ENCODE measurements around the gene SBF1. TPM values are rescaled to one million over a fixed set of nuclear protein-coding genes. Genes with fewer than 3 reads are reported as not detected.

Gene SBF1
- polyA plus RNA-seq, 1 donor from 2014 or later, result 58.9 TPM

DNA sequence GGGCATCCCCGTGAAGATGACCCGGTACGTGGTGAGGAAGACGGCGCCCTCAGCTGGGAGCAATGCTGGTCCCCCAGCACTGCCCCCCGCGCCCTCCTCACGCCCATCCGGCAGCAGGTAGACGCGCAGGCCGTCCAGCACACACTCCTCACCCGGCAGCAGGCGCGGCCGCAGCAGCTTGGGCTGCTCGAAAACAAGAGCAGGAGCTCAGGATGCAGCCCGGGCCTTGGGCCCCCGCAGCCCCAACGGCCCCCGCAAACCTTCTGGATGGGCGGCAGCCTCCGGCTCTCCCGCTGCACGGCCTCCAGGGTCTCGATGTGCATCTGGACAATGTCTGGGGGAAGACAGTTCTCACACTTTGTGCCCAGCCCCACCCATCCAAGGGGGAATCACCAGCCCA, 13.3 kb downstream of the SBF1 start:
- Histone ChIP-seq H2AFZ (ENCODE audit: low read depth, low read length) (no peak overlapping the region), H3K4me2 (ENCODE audit: low read length) (no peak overlapping the region), H3K36me3 (ENCODE audit: insufficient read depth, low read length) (no peaks in the 10 kb centered on the region), H3K9me2 (ENCODE audit: insufficient read depth, low read length) (no peaks in the 10 kb centered on the region), H3K27ac (ENCODE audit: low read length) (no peak overlapping the region), H3K9me3 (ENCODE audit: low read length) (no peaks in the 10 kb centered on the region), H4K20me1 (ENCODE audit: insufficient read depth) (no peaks in the 10 kb centered on the region), H3K79me2 (replicated peaks; ENCODE audit: insufficient read depth, low read length) (no peaks in the 10 kb centered on the region), H3K9ac (ENCODE audit: low read length) (no peak overlapping the region), H3K27me3 (ENCODE audit: insufficient read depth, low read depth, low read length) (no peaks in the 10 kb centered on the region), H3K4me3 (ENCODE audit: low read length) (no peak overlapping the region), H3F3A (ENCODE audit: insufficient read depth, low read length, poor library complexity, severe bottlenecking) (no peaks in the 10 kb centered on the region)
- TF ChIP-seq, protein P1, sequence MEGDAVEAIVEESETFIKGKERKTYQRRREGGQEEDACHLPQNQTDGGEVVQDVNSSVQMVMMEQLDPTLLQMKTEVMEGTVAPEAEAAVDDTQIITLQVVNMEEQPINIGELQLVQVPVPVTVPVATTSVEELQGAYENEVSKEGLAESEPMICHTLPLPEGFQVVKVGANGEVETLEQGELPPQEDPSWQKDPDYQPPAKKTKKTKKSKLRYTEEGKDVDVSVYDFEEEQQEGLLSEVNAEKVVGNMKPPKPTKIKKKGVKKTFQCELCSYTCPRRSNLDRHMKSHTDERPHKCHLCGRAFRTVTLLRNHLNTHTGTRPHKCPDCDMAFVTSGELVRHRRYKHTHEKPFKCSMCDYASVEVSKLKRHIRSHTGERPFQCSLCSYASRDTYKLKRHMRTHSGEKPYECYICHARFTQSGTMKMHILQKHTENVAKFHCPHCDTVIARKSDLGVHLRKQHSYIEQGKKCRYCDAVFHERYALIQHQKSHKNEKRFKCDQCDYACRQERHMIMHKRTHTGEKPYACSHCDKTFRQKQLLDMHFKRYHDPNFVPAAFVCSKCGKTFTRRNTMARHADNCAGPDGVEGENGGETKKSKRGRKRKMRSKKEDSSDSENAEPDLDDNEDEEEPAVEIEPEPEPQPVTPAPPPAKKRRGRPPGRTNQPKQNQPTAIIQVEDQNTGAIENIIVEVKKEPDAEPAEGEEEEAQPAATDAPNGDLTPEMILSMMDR (IDR thresholded peaks at IDR 0.05; ENCODE audit: poor library complexity, severe bottlenecking), result no peak
- no peak for TF ChIP-seq MXI1 (conservative IDR thresholded peaks at IDR 0.05; ENCODE audit: poor library complexity, severe bottlenecking)

DNA sequence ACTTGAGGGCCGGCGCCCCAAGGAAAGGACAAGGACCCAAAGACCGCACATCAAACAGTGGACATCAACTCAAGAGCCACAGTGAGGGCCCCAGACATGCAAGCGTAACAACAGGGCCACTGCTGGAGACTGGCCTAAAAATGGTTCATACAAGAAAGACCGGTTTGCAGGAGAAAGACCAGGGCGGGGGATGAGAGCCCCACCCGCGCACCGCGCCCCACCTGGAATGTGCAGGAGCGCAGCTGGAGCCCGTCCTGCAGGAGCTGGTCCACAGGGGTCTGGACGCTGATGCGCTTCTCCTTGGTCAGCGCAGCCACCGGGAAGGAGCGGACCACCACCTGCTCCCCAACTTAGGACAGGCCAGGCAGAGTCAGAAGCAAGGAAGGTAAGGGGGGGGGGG, 13.9 kb downstream of the SBF1 start:
- no peak for TF ChIP-seq RAD21 (conservative IDR thresholded peaks at IDR 0.05)
- TF ChIP-seq, protein P1 (IDR thresholded peaks at IDR 0.05; ENCODE audit: poor library complexity, severe bottlenecking), result no peak
- TF ChIP-seq EZH2 (IDR thresholded peaks at IDR 0.05; ENCODE audit: borderline replicate concordance, insufficient read depth, low read length, poor library complexity, severe bottlenecking), result no peak
- TF ChIP-seq EP300 (conservative IDR thresholded peaks at IDR 0.05; ENCODE audit: poor library complexity, severe bottlenecking), result no peak
- TF ChIP-seq SMC3 (conservative IDR thresholded peaks at IDR 0.05; ENCODE audit: poor library complexity), result no peak
- TF ChIP-seq POLR2AphosphoS5 (IDR thresholded peaks at IDR 0.05), result no peak
- TF ChIP-seq MXI1 (conservative IDR thresholded peaks at IDR 0.05; ENCODE audit: poor library complexity, severe bottlenecking), result no peak
- no peak for TF ChIP-seq TAF1 (IDR thresholded peaks at IDR 0.05; ENCODE audit: low read depth)
- H3K27ac ChIP-seq (ENCODE audit: low read length), result no peak overlapping the region
- no peaks in the 10 kb centered on the region for H3K36me3 ChIP-seq (ENCODE audit: insufficient read depth, low read length)
- no peaks in the 10 kb centered on the region for H3F3A ChIP-seq (ENCODE audit: insufficient read depth, low read length, poor library complexity, severe bottlenecking)
- H3K9me2 ChIP-seq (ENCODE audit: insufficient read depth, low read length), result no peaks in the 10 kb centered on the region
- no peak overlapping the region for H3K9ac ChIP-seq (ENCODE audit: low read length)
- H3K4me3 ChIP-seq (ENCODE audit: low read length), result no peak overlapping the region
- no peaks in the 10 kb centered on the region for H4K20me1 ChIP-seq (ENCODE audit: insufficient read depth)
- H3K9me3 ChIP-seq (ENCODE audit: low read length), result no peaks in the 10 kb centered on the region
- H3K4me2 ChIP-seq (ENCODE audit: low read length), result no peak overlapping the region
- no peaks in the 10 kb centered on the region for H3K79me2 ChIP-seq (replicated peaks; ENCODE audit: insufficient read depth, low read length)
- H3K27me3 ChIP-seq (ENCODE audit: insufficient read depth, low read depth, low read length), result no peaks in the 10 kb centered on the region
- no peak overlapping the region for H2AFZ ChIP-seq (ENCODE audit: low read depth, low read length)

- Histone ChIP-seq H4K20me1 (ENCODE audit: insufficient read depth) (no peaks in the 10 kb centered on the region), H3K27ac (ENCODE audit: low read length) (no peak overlapping the region), H3K9ac (ENCODE audit: low read length) (no peak overlapping the region), H3K4me2 (ENCODE audit: low read length) (no peak overlapping the region), H3K4me3 (ENCODE audit: low read length) (no peak overlapping the region), H3K36me3 (ENCODE audit: insufficient read depth, low read length) (no peaks in the 10 kb centered on the region), H2AFZ (ENCODE audit: low read depth, low read length) (no peak overlapping the region), H3F3A (ENCODE audit: insufficient read depth, low read length, poor library complexity, severe bottlenecking) (no peaks in the 10 kb centered on the region), H3K79me2 (replicated peaks; ENCODE audit: insufficient read depth, low read length) (no peaks in the 10 kb centered on the region), H3K9me2 (ENCODE audit: insufficient read depth, low read length) (no peaks in the 10 kb centered on the region), H3K27me3 (ENCODE audit: insufficient read depth, low read depth, low read length) (no peaks in the 10 kb centered on the region), H3K9me3 (ENCODE audit: low read length) (no peaks in the 10 kb centered on the region)
- TF ChIP-seq TAF1 (IDR thresholded peaks at IDR 0.05; ENCODE audit: low read depth) (no peak), SMC3 (conservative IDR thresholded peaks at IDR 0.05; ENCODE audit: poor library complexity) (no peak), REST (IDR thresholded peaks at IDR 0.05; ENCODE audit: borderline replicate concordance) (no peak), POLR2AphosphoS5 (IDR thresholded peaks at IDR 0.05) (no peak), EP300 (conservative IDR thresholded peaks at IDR 0.05; ENCODE audit: poor library complexity, severe bottlenecking) (no peak), EZH2 (IDR thresholded peaks at IDR 0.05; ENCODE audit: borderline replicate concordance, insufficient read depth, low read length, poor library complexity, severe bottlenecking) (no peak), RAD21 (conservative IDR thresholded peaks at IDR 0.05) (no peak), MXI1 (conservative IDR thresholded peaks at IDR 0.05; ENCODE audit: poor library complexity, severe bottlenecking) (no peak)
- TF ChIP-seq, protein P1 (IDR thresholded peaks at IDR 0.05; ENCODE audit: poor library complexity, severe bottlenecking), result no peak
Measured at GRCh38 chr22:50459496-50460140, 15.2 kb downstream of the SBF1 start.
